ENCODE measurements around the gene JAK3.

GRCh38 chr19:17877696-17878095 lies 29.9 kb upstream of the JAK3 start:
- TF ChIP-seq CTCF (IDR thresholded peaks at IDR 0.05), result no peak
- TF ChIP-seq POLR2A (IDR thresholded peaks at IDR 0.05), result no peak
